RWPE2 (cell line): ENCODE results near the gene OMD.

Source experiments
- ATAC-seq: fragments of 200-7000 bp; cut with Tn5 transposase; 3 replicates; pipeline ENCODE4 v1.9.1; 2021; ENCODE audit warnings: low read depth
- DNase-seq: peaks from one replicate; pipeline ENCODE4 v3.0.0-alpha.2; 2020; ENCODE audit warnings: low spot score
- H3K27ac ChIP-seq: fragments of 450-650 bp; 2 replicates; pipeline ENCODE4 v1.5.1; 2017; ENCODE audit warnings: mild to moderate bottlenecking; ENCODE audit not compliant: poor library complexity, severe bottlenecking
- H3K27me3 ChIP-seq: fragments of 250-450 bp; sonication (Bioruptor Pico); 2 replicates; pipeline ENCODE4 v1.5.1; 2021; ENCODE audit warnings: mild to moderate bottlenecking, moderate library complexity; ENCODE audit not compliant: insufficient read depth, poor library complexity, severe bottlenecking
- H3K36me3 ChIP-seq: fragments of 250-450 bp; sonication (Bioruptor Pico); 2 replicates; pipeline ENCODE4 v1.5.1; 2020; ENCODE audit warnings: low read depth, mild to moderate bottlenecking, moderate library complexity
- H3K4me1 ChIP-seq: fragments of 250-450 bp; sonication (Bioruptor Pico); 2 replicates; pipeline ENCODE4 v1.5.1; 2021; ENCODE audit warnings: mild to moderate bottlenecking, moderate library complexity; ENCODE audit not compliant: insufficient read depth, poor library complexity, severe bottlenecking
- H3K4me3 ChIP-seq: fragments of 250-450 bp; sonication (Bioruptor Pico); 2 replicates; pipeline ENCODE4 v1.5.1; 2021; ENCODE audit warnings: mild to moderate bottlenecking, moderate library complexity; ENCODE audit not compliant: severe bottlenecking
- H3K9me3 ChIP-seq: fragments of 250-450 bp; sonication (Bioruptor Pico); 2 replicates; pipeline ENCODE4 v1.5.1; 2021; ENCODE audit warnings: mild to moderate bottlenecking, moderate library complexity; ENCODE audit not compliant: severe bottlenecking
- TF ChIP-seq, protein P1 (sequence below): fragments of 450-650 bp; IDR thresholded peaks from one replicate; pipeline ENCODE4 v1.5.1; 2017; ENCODE audit warnings: mild to moderate bottlenecking, moderate library complexity; ENCODE audit not compliant: poor library complexity, severe bottlenecking

The OMD gene

DNA sequence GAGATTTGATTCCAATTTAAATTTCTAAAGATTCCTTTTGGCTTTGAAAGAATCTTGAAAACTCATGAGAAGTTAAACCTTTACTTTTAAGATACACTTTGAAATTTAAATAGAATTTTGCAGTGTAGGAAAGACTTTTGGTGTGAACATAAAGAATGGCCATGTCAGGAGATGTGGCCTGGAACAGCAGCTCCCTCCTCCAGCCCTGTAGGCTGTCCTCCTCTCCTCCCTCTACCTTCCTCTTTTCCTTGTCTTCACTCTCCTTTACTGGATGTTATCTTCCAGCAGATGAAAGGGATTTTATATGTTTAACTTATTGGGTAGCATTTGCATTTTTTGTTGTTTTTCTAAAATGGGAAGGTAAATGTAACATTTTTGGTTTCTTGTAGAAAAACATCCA, 39.1 kb upstream of the OMD start:
- no peaks in the 10 kb centered on the region for H3K9me3 ChIP-seq
- no peak overlapping the region for H3K4me3 ChIP-seq

DNA sequence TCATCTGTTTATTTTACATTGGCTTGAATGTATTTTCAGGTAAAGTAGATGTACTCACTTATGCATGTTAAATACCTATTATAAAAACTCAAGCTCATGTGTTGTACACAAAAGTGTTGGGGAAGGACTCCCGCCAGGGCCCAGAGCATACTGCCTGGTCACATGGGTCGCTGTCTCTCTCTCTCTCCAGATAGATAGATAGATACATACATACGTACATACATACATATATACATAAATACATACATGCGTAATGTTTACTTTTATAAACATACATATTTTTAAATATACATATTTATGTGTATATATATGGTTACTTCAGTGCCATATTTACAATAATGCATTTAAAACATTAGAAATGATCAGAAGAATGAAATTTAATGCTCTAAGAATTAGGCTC, 33.3 kb upstream of the OMD start:
- no peaks in the 10 kb centered on the region for H3K4me1 ChIP-seq
- TF ChIP-seq, protein P1, sequence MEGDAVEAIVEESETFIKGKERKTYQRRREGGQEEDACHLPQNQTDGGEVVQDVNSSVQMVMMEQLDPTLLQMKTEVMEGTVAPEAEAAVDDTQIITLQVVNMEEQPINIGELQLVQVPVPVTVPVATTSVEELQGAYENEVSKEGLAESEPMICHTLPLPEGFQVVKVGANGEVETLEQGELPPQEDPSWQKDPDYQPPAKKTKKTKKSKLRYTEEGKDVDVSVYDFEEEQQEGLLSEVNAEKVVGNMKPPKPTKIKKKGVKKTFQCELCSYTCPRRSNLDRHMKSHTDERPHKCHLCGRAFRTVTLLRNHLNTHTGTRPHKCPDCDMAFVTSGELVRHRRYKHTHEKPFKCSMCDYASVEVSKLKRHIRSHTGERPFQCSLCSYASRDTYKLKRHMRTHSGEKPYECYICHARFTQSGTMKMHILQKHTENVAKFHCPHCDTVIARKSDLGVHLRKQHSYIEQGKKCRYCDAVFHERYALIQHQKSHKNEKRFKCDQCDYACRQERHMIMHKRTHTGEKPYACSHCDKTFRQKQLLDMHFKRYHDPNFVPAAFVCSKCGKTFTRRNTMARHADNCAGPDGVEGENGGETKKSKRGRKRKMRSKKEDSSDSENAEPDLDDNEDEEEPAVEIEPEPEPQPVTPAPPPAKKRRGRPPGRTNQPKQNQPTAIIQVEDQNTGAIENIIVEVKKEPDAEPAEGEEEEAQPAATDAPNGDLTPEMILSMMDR, result no peak
- no peak for ATAC-seq
- H3K27ac ChIP-seq, result no peak overlapping the region
- H3K9me3 ChIP-seq, result no peaks in the 10 kb centered on the region
- DNase-seq, result no peak
- H3K4me3 ChIP-seq, result no peak overlapping the region
- no peaks in the 10 kb centered on the region for H3K27me3 ChIP-seq
- no peaks in the 10 kb centered on the region for H3K36me3 ChIP-seq

More for the DNA sequence above, 39.1 kb upstream of the OMD start:
- no peaks in the 10 kb centered on the region for H3K36me3 ChIP-seq
- no peak overlapping the region for H3K27ac ChIP-seq
- DNase-seq (no peak), ATAC-seq (no peak)
- H3K27me3 ChIP-seq, result no peaks in the 10 kb centered on the region
- TF ChIP-seq, protein P1, result no peak
- peaks cover 5% of the 10 kb centered on the region for H3K4me1 ChIP-seq

DNA sequence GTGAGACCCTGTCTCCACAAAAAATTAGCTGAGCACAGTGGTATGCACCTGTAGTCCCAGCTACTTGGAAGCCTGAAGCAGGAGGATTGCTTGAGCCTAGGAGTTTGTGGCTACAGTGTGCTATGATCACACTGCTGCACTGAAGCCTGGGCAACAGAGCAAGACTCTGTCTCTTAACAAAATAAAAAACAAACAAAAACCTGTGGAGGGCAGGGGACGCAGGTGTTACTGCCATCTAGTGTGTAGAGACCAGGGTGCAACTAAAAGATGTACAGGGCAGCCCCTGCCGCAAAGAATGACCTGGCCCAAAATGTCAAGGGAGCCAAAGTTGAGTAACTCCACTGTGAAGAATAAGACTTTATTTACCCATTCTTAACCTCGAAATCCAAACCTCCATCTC, 30.9 kb upstream of the OMD start:
- DNase-seq, result no peak
- peak; percentile 38; the same call in 1 of the 3 replicates for ATAC-seq
- TF ChIP-seq, protein P1, result peak; percentile 60
- Histone ChIP-seq H3K27ac (no peak overlapping the region), H3K4me3 (no peak overlapping the region), H3K4me1 (no peaks in the 10 kb centered on the region), H3K9me3 (no peaks in the 10 kb centered on the region), H3K27me3 (no peaks in the 10 kb centered on the region), H3K36me3 (no peaks in the 10 kb centered on the region)

DNA sequence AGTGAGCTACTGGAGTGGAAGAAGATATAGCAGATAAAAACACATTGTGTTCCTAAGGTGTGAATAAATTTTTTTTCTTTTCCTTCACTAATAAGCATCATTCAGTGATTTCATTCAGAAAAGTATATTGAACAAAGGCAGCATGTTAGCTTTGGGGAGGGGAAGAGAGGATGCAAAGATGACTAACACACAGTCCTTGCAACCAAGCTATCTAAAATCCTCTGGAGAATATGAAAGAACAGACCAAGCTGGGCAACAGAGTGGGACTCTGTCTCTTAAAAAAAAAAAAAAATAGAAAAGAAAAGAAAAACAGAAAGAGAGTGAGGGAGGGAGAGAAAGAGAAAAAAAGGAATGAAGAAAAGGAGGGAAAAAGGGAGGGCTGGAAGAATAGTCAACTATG, 22.3 kb upstream of the OMD start:
- DNase-seq, result no peak
- H3K4me3 ChIP-seq, result no peak overlapping the region
- H3K4me1 ChIP-seq, result no peaks in the 10 kb centered on the region
- no peak overlapping the region for H3K27ac ChIP-seq
- ATAC-seq, result no peak
- TF ChIP-seq, protein P1, result no peak
- H3K27me3 ChIP-seq, result no peaks in the 10 kb centered on the region
- H3K36me3 ChIP-seq, result no peaks in the 10 kb centered on the region
- no peaks in the 10 kb centered on the region for H3K9me3 ChIP-seq

DNA sequence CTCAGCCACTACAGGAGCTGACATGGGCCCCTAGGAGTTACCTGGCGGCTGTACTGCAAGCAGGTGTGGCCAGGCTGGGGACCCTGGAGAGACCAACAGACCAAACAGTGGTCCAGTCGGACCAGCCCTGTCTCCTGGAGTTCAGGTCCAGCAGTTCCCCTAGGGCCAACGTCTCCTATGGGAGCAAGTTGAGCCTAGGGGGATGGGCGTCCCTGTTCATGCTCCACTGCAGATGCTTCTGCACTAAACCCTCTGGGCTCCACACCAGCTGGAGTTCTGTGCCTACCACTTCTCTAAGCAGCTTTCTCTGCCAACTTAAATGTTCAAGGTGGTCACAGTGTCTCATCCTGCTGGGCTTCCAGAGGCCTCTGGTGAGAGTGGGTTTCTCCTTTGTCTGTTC, 20.6 kb upstream of the OMD start:
- no peak overlapping the region for H3K4me3 ChIP-seq
- H3K36me3 ChIP-seq, result no peaks in the 10 kb centered on the region
- H3K4me1 ChIP-seq, result peaks cover 3% of the 10 kb centered on the region
- ATAC-seq (no peak), DNase-seq (no peak)
- no peaks in the 10 kb centered on the region for H3K27me3 ChIP-seq
- H3K9me3 ChIP-seq, result no peaks in the 10 kb centered on the region
- H3K27ac ChIP-seq, result no peak overlapping the region
- TF ChIP-seq, protein P1, result no peak
